Measurements from ENCODE around the gene CTBP2. TPM values are rescaled to one million over a fixed set of nuclear protein-coding genes. Genes with fewer than 3 reads are reported as not detected.

CTBP2 gene
- total RNA-seq, 2 donors from 2014 or later = 106 to 172 TPM

- Histone ChIP-seq H3K4me3 (no peak overlapping the region), H3K9ac (ENCODE audit: low read depth in 2 of 2, low read length in 2 of 2) (no peak overlapping the region), H3K27me3 (no peaks in the 10 kb centered on the region), H3K4me1 (peaks cover 8% of the 10 kb centered on the region), H3K9me3 (no peaks in the 10 kb centered on the region), H3K36me3 (no peaks in the 10 kb centered on the region), H3K27ac (no peak overlapping the region)
- no peak for DNase-seq
- intact Hi-C loops (cut with DNase I) = no loop called here
- TF ChIP-seq CTCF (IDR thresholded peaks at IDR 0.05) = no peak
These were observed 31.3 kb downstream of the CTBP2 start for GRCh38 chr10:125129076-125129458.

GRCh38 chr10:125128397-125129075 lies 31.8 kb downstream of the CTBP2 start:
- Histone ChIP-seq H3K9ac (ENCODE audit: low read depth in 2 of 2, low read length in 2 of 2) (no peak overlapping the region), H3K36me3 (no peaks in the 10 kb centered on the region), H3K9me3 (no peaks in the 10 kb centered on the region), H3K27me3 (no peaks in the 10 kb centered on the region), H3K4me3 (no peak overlapping the region), H3K4me1 (peaks cover 10% of the 10 kb centered on the region), H3K27ac (no peak overlapping the region)
- no peak for DNase-seq
- no peak for TF ChIP-seq CTCF (IDR thresholded peaks at IDR 0.05)
- intact Hi-C loops (cut with DNase I) = no loop called here

GRCh38 chr10:125127986-125128385 lies 32.4 kb downstream of the CTBP2 start:
- Histone ChIP-seq H3K36me3 (no peaks in the 10 kb centered on the region), H3K27me3 (no peaks in the 10 kb centered on the region), H3K4me1 (peaks cover 10% of the 10 kb centered on the region), H3K9ac (ENCODE audit: low read depth in 2 of 2, low read length in 2 of 2) (no peak overlapping the region), H3K4me3 (no peak overlapping the region), H3K9me3 (no peaks in the 10 kb centered on the region), H3K27ac (no peak overlapping the region)
- intact Hi-C loops (cut with DNase I) = no loop called here
- no peak for TF ChIP-seq CTCF (IDR thresholded peaks at IDR 0.05)
- DNase-seq = no peak

- Histone ChIP-seq H3K9ac (ENCODE audit: low read depth in 2 of 2, low read length in 2 of 2) (no peak overlapping the region), H3K27me3 (no peaks in the 10 kb centered on the region), H3K4me3 (no peak overlapping the region), H3K27ac (no peak overlapping the region), H3K36me3 (no peaks in the 10 kb centered on the region), H3K9me3 (no peaks in the 10 kb centered on the region), H3K4me1 (peaks cover 10% of the 10 kb centered on the region)
- intact Hi-C loops (cut with DNase I) = no loop called here
- DNase-seq = no peak
- no peak for TF ChIP-seq CTCF (IDR thresholded peaks at IDR 0.05)
These were observed 33.3 kb downstream of the CTBP2 start for GRCh38 chr10:125127110-125127509.

- H3K27ac ChIP-seq = no peak overlapping the region
- TF ChIP-seq CTCF (IDR thresholded peaks at IDR 0.05) = no peak
- no peak overlapping the region for H3K9ac ChIP-seq (ENCODE audit: low read depth in 2 of 2, low read length in 2 of 2)
- H3K9me3 ChIP-seq = no peaks in the 10 kb centered on the region
- intact Hi-C loops (cut with DNase I) = no loop called here
- no peak for DNase-seq
- no peaks in the 10 kb centered on the region for H3K36me3 ChIP-seq
- H3K4me1 ChIP-seq = peaks cover 10% of the 10 kb centered on the region
- H3K27me3 ChIP-seq = no peaks in the 10 kb centered on the region
- H3K4me3 ChIP-seq = no peak overlapping the region
These were observed 34.2 kb downstream of the CTBP2 start for GRCh38 chr10:125125951-125126735.
